Lower lobe of right lung (tissue), 2 donors: ENCODE data around the gene SCAMP2. TPM values are rescaled to one million over a fixed set of nuclear protein-coding genes. Genes with fewer than 3 reads are reported as not detected.

Experiments
- ATAC-seq, 2 donors: fragments of 200-7000 bp; cut with Tn5 transposase; one replicate each; pipeline ENCODE4 v1.9.1; 2020 to 2022; ENCODE audit warnings: mild to moderate bottlenecking in 2 of 2, moderate library complexity in 2 of 2
- DNase-seq: peaks from one replicate; pipeline ENCODE4 v3.0.0-alpha.2; 2020
- H3K27ac ChIP-seq: fragments of 200-600 bp; one replicate; pipeline ENCODE4 v1.8.0; 2022
- H3K27me3 ChIP-seq: fragments of 200-600 bp; one replicate; pipeline ENCODE4 v1.8.0; 2022; ENCODE audit warnings: low read depth
- H3K36me3 ChIP-seq: fragments of 200-600 bp; one replicate; pipeline ENCODE4 v1.8.0; 2022; ENCODE audit warnings: mild to moderate bottlenecking
- H3K4me1 ChIP-seq: fragments of 200-600 bp; one replicate; pipeline ENCODE4 v1.8.0; 2022
- H3K4me3 ChIP-seq: fragments of 200-600 bp; one replicate; pipeline ENCODE4 v1.8.0; 2022; ENCODE audit warnings: mild to moderate bottlenecking
- H3K9me3 ChIP-seq: fragments of 200-600 bp; one replicate; pipeline ENCODE4 v1.8.0; 2022
- CTCF ChIP-seq: fragments of 200-600 bp; IDR thresholded peaks from one replicate; pipeline ENCODE4 v1.8.0; 2022; ENCODE audit warnings: antibody characterized with exemption, mild to moderate bottlenecking
- intact Hi-C: fragments of 100-400 bp; cut with DNase I; formaldehyde crosslinking; loops from one replicate; pipeline ENCODE4 v1.11.0; 2022
- total RNA-seq: library from RNA; stranded (reverse); fragmentation: NEBNext Ultra II Directional; extraction: Animal tissue kit (Norgen Biotek cat#: 25700); gene quantifications from one replicate; pipeline ENCODE4 v1.2.1, GENCODE V29; 2021
- donor health status: DM: no; HTN: yes; CAD: no; lungs with severe emphysema.

The SCAMP2 gene
- total RNA-seq, 1 donor from 2014 or later, result 122 TPM

- Histone ChIP-seq H3K4me3 (no peak overlapping the region), H3K9me3 (no peaks in the 10 kb centered on the region), H3K4me1 (peaks cover 4% of the 10 kb centered on the region), H3K27me3 (no peaks in the 10 kb centered on the region), H3K27ac (no peak overlapping the region), H3K36me3 (no peaks in the 10 kb centered on the region)
- ATAC-seq (peak in 1 of 2 donors; percentile 22), DNase-seq (no peak)
- no peak for TF ChIP-seq CTCF
- intact Hi-C loops, result no loop called here
These were observed 55.8 kb downstream of the SCAMP2 start for GRCh38 chr15:74817370-74817737.

GRCh38 chr15:74816624-74817369, 56.4 kb downstream of the SCAMP2 start:
- Histone ChIP-seq H3K27ac (no peak overlapping the region), H3K4me3 (no peak overlapping the region), H3K27me3 (no peaks in the 10 kb centered on the region), H3K9me3 (no peaks in the 10 kb centered on the region), H3K36me3 (no peaks in the 10 kb centered on the region), H3K4me1 (peaks cover 4% of the 10 kb centered on the region)
- DNase-seq (no peak), ATAC-seq (peak in 1 of 2 donors; percentile 8)
- no peak for TF ChIP-seq CTCF
- intact Hi-C loops, result no loop called here

- Histone ChIP-seq H3K36me3 (no peaks in the 10 kb centered on the region), H3K27ac (no peak overlapping the region), H3K27me3 (no peaks in the 10 kb centered on the region), H3K9me3 (no peaks in the 10 kb centered on the region), H3K4me1 (peaks cover 4% of the 10 kb centered on the region), H3K4me3 (no peak overlapping the region)
- intact Hi-C loops, result no loop called here
- no peak for TF ChIP-seq CTCF
- ATAC-seq (no peak), DNase-seq (no peak)
These were observed 57.2 kb downstream of the SCAMP2 start for GRCh38 chr15:74815961-74816360.

- peaks cover 4% of the 10 kb centered on the region for H3K4me1 ChIP-seq
- TF ChIP-seq CTCF, result no peak
- no peak overlapping the region for H3K27ac ChIP-seq
- no peak overlapping the region for H3K4me3 ChIP-seq
- no peaks in the 10 kb centered on the region for H3K36me3 ChIP-seq
- no peak for DNase-seq
- H3K27me3 ChIP-seq, result no peaks in the 10 kb centered on the region
- H3K9me3 ChIP-seq, result no peaks in the 10 kb centered on the region
- intact Hi-C loops, result no loop called here
- ATAC-seq, result no peak
These were observed 57.8 kb downstream of the SCAMP2 start for GRCh38 chr15:74815121-74815934.

- no peak for DNase-seq
- no peak for ATAC-seq
- no peaks in the 10 kb centered on the region for H3K9me3 ChIP-seq
- intact Hi-C loops, result no loop called here
- no peak within 1 kb of the TSS for H3K4me3 ChIP-seq
- H3K27me3 ChIP-seq, result no peaks in the 10 kb centered on the region
- no peak for TF ChIP-seq CTCF
- no peak within 1 kb of the TSS for H3K27ac ChIP-seq
- no peaks in the 10 kb centered on the region for H3K36me3 ChIP-seq
- no peaks in the 10 kb centered on the region for H3K4me1 ChIP-seq
These were observed 60.6 kb downstream of the SCAMP2 start, which contains the start of gene LMAN1L for GRCh38 chr15:74812533-74812932. TSS of gene LMAN1L (plus strand) at chr15:74812835. CDS start at chr15:74812855, 20 bp downstream.
